Upper lobe of left lung (tissue), 6 donors: ENCODE data around the gene MALRD1. TPM values are rescaled to one million over a fixed set of nuclear protein-coding genes. Genes with fewer than 3 reads are reported as not detected.
"Not testable (repeated sequence)": the region's sequence is repeated elsewhere in the genome, so short reads cannot be mapped to it uniquely, and the experiment has no call there.

Experiments
- ATAC-seq, 2 donors: fragments of 200-7000 bp; cut with Tn5 transposase; one replicate each; pipeline ENCODE4 v1.9.1; 2022; ENCODE audit warnings: mild to moderate bottlenecking in 2 of 2, moderate library complexity in 2 of 2; ENCODE audit not compliant: low FRiP score in 2 of 2
- DNase-seq, 2 donors: peaks; one replicate each; pipeline ENCODE4 v3.0.0-alpha.2; 2019 to 2020
- H3K27ac ChIP-seq, 4 donors: fragments of 200-600 bp; sonication (generic); one replicate each; pipeline ENCODE4 v1.5.1; 2016 to 2019
- H3K27me3 ChIP-seq, 4 donors: fragments of 200-600 bp; sonication (generic); one replicate each; pipeline ENCODE4 v1.5.1; 2017 to 2019
- H3K36me3 ChIP-seq, 4 donors: fragments of 200-600 bp; sonication (generic); one replicate each; pipeline ENCODE4 v1.5.1; 2016 to 2019
- H3K4me1 ChIP-seq, 4 donors: fragments of 200-600 bp; sonication (generic); one replicate each; pipeline ENCODE4 v1.5.1; 2018 to 2019
- H3K4me3 ChIP-seq, 4 donors: fragments of 200-600 bp; sonication (generic); one replicate each; pipeline ENCODE4 v1.5.1; 2017 to 2019; ENCODE audit warnings: mild to moderate bottlenecking in 2 of 4, moderate library complexity in 1 of 4
- H3K9me3 ChIP-seq, 4 donors: fragments of 200-600 bp; sonication (generic); one replicate each; pipeline ENCODE4 v1.5.1; 2018 to 2019
- CTCF ChIP-seq, 6 experiments: fragments of 450-650 bp in 4 of 6; fragments of 200-600 bp in 2 of 6; sonication (generic) in 2 of 6; IDR thresholded peaks; one replicate each; pipeline ENCODE4 v1.5.1; 2016 to 2019; ENCODE audit warnings: antibody characterized with exemption in 6 of 6
- EP300 ChIP-seq, 4 donors: sonication (generic); formaldehyde crosslinking; IDR thresholded peaks; one replicate each; pipeline ENCODE4 v1.5.1; 2017; ENCODE audit warnings: antibody characterized with exemption in 4 of 4, control low read depth in 2 of 4
- POLR2A ChIP-seq, 4 donors: fragments of 450-650 bp; IDR thresholded peaks; one replicate each; pipeline ENCODE4 v1.5.1; 2016 to 2017; ENCODE audit warnings: antibody characterized with exemption in 4 of 4, mild to moderate bottlenecking in 2 of 4
- POLR2AphosphoS5 ChIP-seq, 2 donors: sonication (generic); formaldehyde crosslinking; IDR thresholded peaks; one replicate each; pipeline ENCODE4 v1.5.1; 2017; ENCODE audit warnings: antibody characterized with exemption in 2 of 2
- WGBS, 2 donors: methylation state at CpG; one replicate each; pipeline ENCODE4 v1.1.5; 2017 to 2018; 5-methylcytosine and 5-hydroxymethylcytosine counted together
- total RNA-seq, 6 donors: library from RNA; depleted of rRNA in 4 of 6; stranded (reverse); fragments of >200 nt in 4 of 6; gene quantifications; one replicate each; pipeline versions ENCODE4 v1.1.0 to v1.2.1, GENCODE V29; 2016 to 2021
- donor health status: DM: no; HTN: no; CAD: no; lungs with moderate emphysema.
- donor health status: DM: no; HTN: yes; CAD: no; lungs with severe emphysema.

The MALRD1 gene
- total RNA-seq, 6 donors from 2014 or later, result 2.7 to 21.0 (median 7.5) TPM

GRCh38 chr10:19756919-19757318 is 708.3 kb downstream of the MALRD1 start:
- Histone ChIP-seq H3K4me1 (no peaks in the 10 kb centered on the region), H3K36me3 (no peaks in the 10 kb centered on the region), H3K27ac (no peak overlapping the region), H3K4me3 (no peak overlapping the region), H3K9me3 (no peaks in the 10 kb centered on the region), H3K27me3 (no peaks in the 10 kb centered on the region)
- ATAC-seq (no peak), DNase-seq (no peak)
- 80 to 91% methylated on average over 3 of the region's 3 CpGs for WGBS, 2 donors
- TF ChIP-seq POLR2A (IDR thresholded peaks at IDR 0.05) (no peak), EP300 (IDR thresholded peaks at IDR 0.05) (no peak), CTCF (IDR thresholded peaks at IDR 0.05) (no peak), POLR2AphosphoS5 (IDR thresholded peaks at IDR 0.05) (no peak)

- no peak for TF ChIP-seq POLR2A (IDR thresholded peaks at IDR 0.05)
- TF ChIP-seq EP300 (IDR thresholded peaks at IDR 0.05), result no peak
- TF ChIP-seq POLR2AphosphoS5 (IDR thresholded peaks at IDR 0.05), result no peak
- TF ChIP-seq CTCF (IDR thresholded peaks at IDR 0.05), result no peak
- Histone ChIP-seq H3K4me1 (no peaks in the 10 kb centered on the region), H3K27me3 (no peaks in the 10 kb centered on the region), H3K4me3 (no peak overlapping the region), H3K9me3 (no peaks in the 10 kb centered on the region), H3K27ac (no peak overlapping the region), H3K36me3 (no peaks in the 10 kb centered on the region)
- WGBS, 2 donors, result 78 to 82% methylated on average over 1 of the region's 1 CpG
- DNase-seq, result no peak
- no peak for ATAC-seq
These were observed 713.4 kb downstream of the MALRD1 start for GRCh38 chr10:19762026-19762425.

GRCh38 chr10:19764111-19764510 is 715.5 kb downstream of the MALRD1 start:
- H3K36me3 ChIP-seq, result no peaks in the 10 kb centered on the region
- no peaks in the 10 kb centered on the region for H3K27me3 ChIP-seq
- DNase-seq, result no peak
- H3K4me3 ChIP-seq, result no peak overlapping the region
- H3K9me3 ChIP-seq, result no peaks in the 10 kb centered on the region
- no peak overlapping the region for H3K27ac ChIP-seq
- H3K4me1 ChIP-seq, result no peaks in the 10 kb centered on the region
- ATAC-seq, result no peak
- no peak for TF ChIP-seq POLR2A (IDR thresholded peaks at IDR 0.05)
- no peak for TF ChIP-seq CTCF (IDR thresholded peaks at IDR 0.05)
- TF ChIP-seq EP300 (IDR thresholded peaks at IDR 0.05), result no peak
- TF ChIP-seq POLR2AphosphoS5 (IDR thresholded peaks at IDR 0.05), result no peak
- 71 to 73% methylated on average over 1 of the region's 1 CpG for WGBS, 2 donors

- WGBS, 2 donors, result 58 to 64% methylated on average over 7 of the region's 7 CpGs
- Histone ChIP-seq H3K4me1 (peaks cover 0 to 2% (median 0%) of the 10 kb centered on the region in 4 donors), H3K27ac (no peak overlapping the region), H3K4me3 (no peak overlapping the region), H3K27me3 (no peaks in the 10 kb centered on the region), H3K9me3 (no peaks in the 10 kb centered on the region), H3K36me3 (no peaks in the 10 kb centered on the region)
- no peak for TF ChIP-seq EP300 (IDR thresholded peaks at IDR 0.05)
- no peak for TF ChIP-seq POLR2A (IDR thresholded peaks at IDR 0.05)
- no peak for TF ChIP-seq POLR2AphosphoS5 (IDR thresholded peaks at IDR 0.05)
- TF ChIP-seq CTCF (IDR thresholded peaks at IDR 0.05), result no peak
- no peak for DNase-seq
- no peak for ATAC-seq
These were observed 719.3 kb downstream of the MALRD1 start for GRCh38 chr10:19767876-19768275.

GRCh38 chr10:19769826-19770225 is 721.2 kb downstream of the MALRD1 start:
- ATAC-seq, H3K9me3 ChIP-seq, H3K4me3 ChIP-seq, H3K27ac ChIP-seq, H3K36me3 ChIP-seq, DNase-seq, H3K4me1 ChIP-seq, H3K27me3 ChIP-seq: not testable (repeated sequence)
- WGBS, 2 donors, result 80 to 81% methylated on average over 3 of the region's 3 CpGs
